HG03103 (cell line): ENCODE results near the gene MARCHF3.

Experiments used
- ATAC-seq: cut with Tn5 transposase; IDR thresholded peaks from one replicate; pipeline ENCODE4 v1.9.1; 2021; ENCODE audit warnings: low read depth; ENCODE audit not compliant: unreplicated experiment

The MARCHF3 gene

DNA sequence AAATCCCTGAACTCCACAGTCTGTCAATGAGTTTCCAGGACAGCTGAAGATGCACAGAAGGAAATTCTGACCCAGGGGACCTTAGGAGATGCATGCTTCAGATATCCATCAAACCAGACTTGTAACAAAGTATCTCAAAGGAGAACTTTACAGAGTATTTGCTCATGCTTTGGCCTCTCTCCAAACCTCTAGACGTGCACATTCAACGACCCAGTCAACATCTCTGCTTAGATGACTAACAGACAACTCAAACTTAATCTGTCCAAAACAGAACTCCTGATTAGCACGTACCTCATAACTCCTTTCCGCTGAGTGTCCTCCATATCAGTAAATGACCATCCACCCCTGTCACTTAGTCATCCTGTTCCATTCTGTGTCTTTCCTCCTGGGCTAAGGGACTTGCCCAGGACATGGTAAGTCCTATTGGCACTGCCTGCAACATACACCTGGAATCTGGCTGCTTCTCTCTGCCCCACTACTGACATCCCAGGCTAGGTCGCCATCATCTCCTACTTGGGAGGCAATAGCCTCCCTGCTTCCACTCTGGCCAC, 146.0 kb downstream of the MARCHF3 start:
- ATAC-seq: no peak

DNA sequence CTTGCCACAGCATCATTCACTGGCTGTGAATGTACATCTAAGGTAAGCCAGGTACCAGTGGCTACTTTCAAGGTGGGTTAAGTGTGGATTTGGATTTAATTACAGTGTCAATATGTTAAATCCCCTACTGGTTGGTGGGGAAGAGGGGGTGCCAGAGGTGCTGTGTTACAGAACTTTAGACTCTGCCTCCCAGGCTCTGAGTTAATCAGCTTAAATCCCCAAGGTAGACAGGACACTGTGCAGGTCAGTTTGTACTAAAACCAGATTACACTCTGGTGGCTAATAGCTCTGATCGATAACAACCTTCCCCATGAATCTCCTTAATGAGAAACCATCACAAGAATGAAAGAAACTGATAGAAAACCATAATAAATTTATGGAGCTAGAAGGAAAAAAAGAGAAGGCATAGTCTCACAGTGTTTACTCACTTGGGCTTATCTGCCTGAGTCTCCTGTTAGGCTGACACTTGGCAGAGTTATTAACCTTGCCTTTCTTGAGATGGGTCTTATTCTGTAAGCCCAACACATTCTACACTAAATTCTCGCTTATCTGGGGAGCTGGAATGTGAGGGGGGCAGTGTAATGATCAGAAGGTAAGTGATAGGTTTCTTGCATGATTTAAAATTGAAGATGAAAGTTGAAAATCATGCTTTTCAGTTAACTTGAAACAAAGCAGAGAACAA, 146.7 kb downstream of the MARCHF3 start:
- ATAC-seq: no peak

DNA sequence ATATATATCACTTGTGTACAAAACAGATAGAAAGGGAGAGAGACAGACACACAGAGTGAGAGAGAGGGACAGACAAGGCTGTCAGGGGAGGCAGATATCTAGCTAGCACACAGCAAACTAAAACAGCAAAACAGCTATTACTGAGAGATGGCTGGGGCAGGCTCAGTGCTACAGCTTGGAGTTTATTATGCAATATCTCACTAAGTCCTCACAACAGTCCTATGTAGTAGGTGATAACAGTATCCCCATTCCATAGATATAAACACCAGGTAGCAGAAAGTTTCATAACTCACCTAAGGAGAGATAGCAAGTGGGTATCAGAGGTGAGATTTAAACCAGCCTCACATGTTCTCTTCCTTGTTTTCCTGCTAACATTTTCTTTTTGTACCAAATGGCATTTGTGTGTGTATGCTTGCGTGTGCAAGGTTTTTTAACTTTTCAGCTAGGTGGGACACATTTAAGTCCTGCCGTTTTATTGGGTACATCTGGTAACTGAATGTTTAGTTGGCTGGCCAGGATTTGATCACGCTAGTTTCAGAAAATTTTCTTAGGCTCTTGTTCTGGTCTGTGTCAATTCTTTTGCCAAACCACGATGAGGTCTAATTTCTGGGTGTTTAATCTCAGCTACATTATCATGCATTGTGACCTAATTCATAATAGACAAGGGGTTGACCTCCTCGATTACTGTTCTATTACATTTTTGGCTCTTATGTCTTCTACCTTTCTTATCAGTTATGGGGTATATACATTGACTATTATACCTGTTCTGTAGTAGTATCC, 148.3 kb downstream of the MARCHF3 start:
- ATAC-seq: no peak

DNA sequence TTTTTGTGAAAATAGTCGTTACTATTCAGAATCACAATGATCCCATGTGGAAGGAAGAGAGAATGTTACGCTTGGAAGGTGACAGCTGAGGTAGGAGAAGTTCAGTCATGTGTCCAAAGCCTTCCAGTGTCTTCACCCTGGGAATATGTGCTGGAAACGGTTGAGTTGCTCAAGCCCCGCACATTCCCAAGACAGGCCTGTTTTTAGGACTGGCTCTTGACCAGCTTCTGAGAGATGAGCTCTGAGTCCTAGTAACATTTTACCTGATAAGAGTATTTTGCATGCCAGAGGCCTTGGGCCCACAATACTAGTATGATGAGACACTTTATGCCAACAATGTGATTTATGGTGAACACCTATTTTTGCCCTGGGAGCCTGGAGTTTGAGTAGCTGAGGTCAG, 151.7 kb downstream of the MARCHF3 start:
- no peak for ATAC-seq

DNA sequence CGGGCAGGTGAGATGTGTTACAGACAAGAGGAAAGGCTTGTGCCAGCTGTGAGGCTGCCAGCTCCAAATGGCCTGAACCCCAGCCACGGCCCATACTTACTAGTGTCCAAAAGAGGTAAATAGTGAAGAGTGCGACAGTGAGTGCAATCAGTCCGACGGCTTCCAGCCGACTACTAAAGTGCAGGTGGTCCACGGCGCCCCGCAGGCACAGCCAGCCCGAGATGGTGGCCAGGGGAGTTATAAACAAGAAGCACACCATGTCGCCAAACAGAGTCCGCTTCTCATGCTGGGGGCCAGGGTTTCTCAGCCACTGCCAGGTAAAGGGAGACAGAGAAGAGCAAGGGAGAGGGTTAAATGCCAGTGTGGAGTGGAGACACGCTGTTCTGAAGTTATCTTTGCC, 152.3 kb downstream of the MARCHF3 start:
- no peak for ATAC-seq

GRCh38 chr5:126877602-126878001, 152.8 kb downstream of the MARCHF3 start:
- no peak for ATAC-seq

GRCh38 chr5:126875303-126875785, 155.0 kb downstream of the MARCHF3 start:
- ATAC-seq: no peak

- no peak for ATAC-seq
These were observed 157.6 kb downstream of the MARCHF3 start for GRCh38 chr5:126872561-126873354.

- no peak for ATAC-seq
These were observed 158.9 kb downstream of the MARCHF3 start for GRCh38 chr5:126871441-126871840.

DNA sequence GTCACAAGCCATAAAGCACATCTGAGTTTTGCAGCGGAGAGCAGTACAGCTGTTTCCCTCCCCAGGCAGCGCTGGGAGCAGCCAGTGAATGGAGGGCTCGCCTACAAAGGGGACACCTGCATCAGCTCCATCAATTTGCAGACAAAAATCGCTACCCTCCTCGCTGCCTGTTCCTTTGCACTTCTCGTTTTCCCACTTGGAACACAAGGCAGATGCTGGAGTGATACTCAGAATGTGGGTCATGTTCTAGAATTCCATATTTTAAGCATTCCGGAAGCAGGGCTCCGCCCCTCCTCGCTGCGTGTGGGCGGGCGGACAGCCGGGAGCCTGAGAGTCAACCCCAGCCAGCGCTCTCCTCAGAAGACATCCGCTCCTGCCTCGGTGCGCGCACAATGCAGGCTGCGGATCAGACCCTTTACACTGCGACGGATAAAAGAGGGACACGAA, 161.3 kb downstream of the MARCHF3 start:
- no peak for ATAC-seq

DNA sequence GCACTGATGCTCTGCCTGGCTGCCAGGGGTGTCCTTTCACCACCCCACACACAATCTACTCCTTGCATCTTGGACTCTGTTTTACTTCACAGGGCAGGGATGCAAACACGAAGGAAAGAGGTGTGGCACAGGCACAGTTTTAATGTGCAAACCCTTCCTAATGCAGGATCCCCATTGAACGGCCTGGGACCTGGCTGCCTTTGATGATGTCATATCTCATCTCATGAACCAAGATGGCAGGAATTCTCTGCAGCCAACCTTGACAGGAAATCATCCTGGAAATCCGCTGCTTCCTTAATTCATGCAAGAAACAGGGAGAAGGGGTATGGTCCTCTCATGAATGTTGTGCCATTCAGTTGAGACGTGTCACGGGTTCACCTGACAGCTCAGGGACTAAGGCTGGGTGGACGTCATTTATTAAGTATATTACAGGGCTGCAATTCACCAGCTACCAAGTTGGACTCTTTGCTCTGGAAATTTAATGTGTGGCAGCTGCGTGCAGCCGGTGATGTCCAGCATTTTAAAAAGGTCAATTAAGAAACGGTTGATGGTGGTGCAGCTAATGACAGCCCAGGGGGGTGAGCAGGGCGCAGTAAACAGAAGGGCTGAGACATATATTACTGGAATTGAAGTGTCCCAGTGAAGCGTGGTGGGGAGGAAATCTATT, 161.9 kb downstream of the MARCHF3 start:
- no peak for ATAC-seq

DNA sequence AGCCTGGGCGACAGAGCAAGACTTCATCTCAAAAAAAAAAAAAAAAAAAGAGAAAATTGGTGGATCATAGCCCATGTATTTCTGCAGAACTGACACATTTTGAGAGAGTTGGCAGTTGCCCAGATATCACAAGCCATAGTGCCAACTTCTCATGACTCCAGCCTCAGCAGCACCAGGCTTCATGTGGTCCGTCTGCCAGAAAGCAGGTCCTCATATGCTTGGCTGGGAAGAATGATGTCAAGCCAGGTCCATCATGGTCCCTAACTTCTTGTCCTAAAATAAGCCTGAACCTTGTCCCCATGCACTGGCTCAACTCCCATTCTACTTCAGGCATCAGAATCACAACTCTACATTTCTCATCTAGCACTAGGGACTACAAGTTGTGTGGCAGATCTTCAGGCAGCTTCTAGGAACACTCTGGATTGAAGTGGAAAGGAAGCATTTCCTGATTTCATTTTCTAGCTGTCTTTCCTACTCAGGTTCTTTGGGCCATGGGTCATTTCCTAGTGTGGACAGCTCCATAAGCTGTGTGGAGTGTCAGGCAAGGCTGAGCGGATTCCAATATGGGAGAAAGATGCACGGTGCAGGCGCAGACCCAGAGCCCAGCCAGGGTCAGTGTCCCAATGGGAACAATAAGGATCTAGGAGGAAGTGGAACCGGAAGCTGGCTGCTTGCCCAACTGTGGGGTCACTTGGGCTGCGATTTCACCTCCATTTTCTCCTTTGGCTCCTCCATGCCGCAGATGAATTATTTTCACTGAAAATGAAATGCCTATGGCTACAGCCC, 163.3 kb downstream of the MARCHF3 start:
- no peak for ATAC-seq

DNA sequence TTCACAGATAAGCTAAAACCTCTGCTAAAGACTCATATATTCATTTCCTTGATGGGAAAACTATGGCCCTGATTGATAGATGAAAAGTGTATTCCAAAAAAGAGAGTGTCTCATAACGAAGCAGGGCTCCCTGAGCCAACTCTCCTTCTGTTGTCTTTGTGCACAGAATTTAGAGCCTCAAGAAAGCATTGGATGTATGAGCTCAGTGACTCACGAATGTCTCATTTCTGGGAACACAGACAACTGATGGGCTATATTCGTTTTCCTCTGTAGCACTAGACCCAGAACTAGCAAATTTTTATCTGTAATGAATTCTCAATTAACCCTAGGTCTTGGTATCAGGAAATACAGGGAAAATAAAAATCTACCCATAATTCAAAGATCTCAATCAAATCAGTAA, 165.1 kb downstream of the MARCHF3 start:
- no peak for ATAC-seq

DNA sequence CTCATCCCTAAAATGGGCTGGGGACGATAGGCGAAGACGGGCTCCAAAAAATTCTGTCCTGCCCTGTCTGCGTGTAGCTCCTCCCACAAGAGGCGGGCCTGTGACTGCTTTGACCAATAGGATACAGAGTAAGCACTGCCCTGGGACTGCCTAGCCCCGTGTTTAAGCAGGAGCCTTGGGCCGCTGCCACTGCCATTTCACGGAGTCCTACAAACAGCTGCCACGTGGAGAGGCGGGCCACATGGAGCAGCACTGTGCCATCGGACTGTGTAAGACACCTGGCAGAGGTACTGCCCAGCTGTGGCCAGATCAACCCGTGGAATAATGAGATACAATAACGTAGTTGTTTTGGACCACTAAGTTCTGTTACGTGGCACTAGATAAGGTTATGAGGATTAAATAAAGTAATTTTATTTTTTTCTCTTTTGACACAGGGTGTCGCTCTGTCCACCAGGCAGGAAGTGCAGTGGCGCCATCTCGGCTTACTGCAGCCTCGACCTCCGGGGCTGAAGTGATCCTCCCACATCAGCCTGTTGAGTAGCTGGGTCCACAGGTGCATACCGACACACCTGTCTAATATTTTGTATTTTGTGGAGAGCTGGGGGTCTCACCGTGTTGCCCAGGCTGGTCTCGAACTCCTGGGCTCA, 166.2 kb downstream of the MARCHF3 start:
- ATAC-seq: no peak

DNA sequence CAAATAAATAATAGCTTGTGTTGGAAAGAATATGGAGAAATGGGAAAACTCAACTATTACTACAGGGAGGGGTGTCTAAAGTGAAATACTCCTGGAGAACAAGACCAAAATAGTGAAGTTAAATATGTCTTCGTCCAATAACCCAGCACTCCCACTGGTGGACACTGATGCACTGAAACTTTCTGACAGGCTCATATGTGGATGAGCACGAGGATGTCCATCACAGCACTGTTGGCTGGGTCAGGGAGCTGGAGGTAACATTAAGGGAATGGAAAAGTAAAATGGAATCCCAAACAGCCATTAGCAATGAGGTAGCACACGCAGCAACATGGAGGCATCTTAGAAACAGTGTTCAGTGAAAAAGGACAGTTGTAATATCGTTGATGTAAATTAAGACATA, 167.0 kb downstream of the MARCHF3 start:
- ATAC-seq: no peak

DNA sequence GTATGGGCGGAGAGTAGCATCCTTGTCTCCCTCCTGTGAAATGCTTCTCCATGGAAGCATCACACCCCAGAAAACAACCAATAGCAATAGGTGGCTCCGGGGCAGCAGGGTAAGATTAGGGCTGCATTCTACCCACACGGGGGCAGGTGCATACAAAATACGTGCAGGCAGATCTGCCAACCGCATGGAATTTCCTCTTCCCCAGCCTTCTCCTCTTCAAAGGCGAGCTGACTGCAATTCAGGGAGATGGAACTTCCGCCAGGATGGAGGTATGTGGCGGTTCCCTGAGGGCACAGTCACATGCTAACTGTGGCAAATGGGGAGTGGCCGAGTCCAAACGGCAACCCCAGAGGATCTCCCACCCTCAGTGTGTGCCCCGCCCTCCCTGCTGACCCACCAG, 171.9 kb downstream of the MARCHF3 start:
- ATAC-seq: no peak

- no peak for ATAC-seq
These were observed 172.6 kb downstream of the MARCHF3 start for GRCh38 chr5:126857472-126858410.

GRCh38 chr5:126855266-126855665, 175.1 kb downstream of the MARCHF3 start:
- no peak for ATAC-seq
